GM19324 (cell line): Measurements from ENCODE around the gene CBX2.

Source experiments
- ATAC-seq: cut with Tn5 transposase; IDR thresholded peaks from one replicate; pipeline ENCODE4 v1.9.1; 2021; ENCODE audit warnings: mild to moderate bottlenecking, moderate library complexity; ENCODE audit not compliant: unreplicated experiment, low FRiP score

The CBX2 gene

DNA sequence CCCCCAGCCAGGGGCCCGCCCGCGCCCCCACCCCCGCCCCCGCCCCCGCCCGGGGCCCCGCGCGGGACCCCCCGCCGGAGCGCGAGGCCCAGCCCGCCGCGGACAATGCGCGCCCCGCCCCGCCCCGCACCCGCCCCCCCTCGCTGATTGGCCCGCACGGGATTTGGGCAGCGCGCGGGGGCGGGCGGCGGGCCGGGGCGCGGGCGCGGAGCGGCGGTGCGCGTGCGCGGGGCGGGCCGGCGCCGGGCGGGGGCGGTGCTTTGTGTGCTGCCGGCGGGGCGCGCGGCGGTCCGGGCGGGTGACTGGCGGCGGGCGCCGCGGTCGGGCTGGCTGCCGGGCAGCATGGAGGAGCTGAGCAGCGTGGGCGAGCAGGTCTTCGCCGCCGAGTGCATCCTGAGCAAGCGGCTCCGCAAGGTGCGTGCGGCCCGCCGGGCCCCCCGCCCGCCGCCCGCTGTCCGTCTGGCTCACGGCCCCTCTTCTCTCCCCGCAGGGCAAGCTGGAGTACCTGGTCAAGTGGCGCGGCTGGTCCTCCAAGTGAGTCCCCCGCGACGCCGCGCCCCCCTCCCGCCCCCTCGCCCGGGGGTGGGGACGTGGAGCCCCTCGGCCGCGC, at the start of gene CBX2:
TSS of gene CBX2 (plus strand) at position 255 of the 610 bp plus-strand sequence. CDS start at position 343, 88 bp downstream.
- ATAC-seq = peak; percentile 75

DNA sequence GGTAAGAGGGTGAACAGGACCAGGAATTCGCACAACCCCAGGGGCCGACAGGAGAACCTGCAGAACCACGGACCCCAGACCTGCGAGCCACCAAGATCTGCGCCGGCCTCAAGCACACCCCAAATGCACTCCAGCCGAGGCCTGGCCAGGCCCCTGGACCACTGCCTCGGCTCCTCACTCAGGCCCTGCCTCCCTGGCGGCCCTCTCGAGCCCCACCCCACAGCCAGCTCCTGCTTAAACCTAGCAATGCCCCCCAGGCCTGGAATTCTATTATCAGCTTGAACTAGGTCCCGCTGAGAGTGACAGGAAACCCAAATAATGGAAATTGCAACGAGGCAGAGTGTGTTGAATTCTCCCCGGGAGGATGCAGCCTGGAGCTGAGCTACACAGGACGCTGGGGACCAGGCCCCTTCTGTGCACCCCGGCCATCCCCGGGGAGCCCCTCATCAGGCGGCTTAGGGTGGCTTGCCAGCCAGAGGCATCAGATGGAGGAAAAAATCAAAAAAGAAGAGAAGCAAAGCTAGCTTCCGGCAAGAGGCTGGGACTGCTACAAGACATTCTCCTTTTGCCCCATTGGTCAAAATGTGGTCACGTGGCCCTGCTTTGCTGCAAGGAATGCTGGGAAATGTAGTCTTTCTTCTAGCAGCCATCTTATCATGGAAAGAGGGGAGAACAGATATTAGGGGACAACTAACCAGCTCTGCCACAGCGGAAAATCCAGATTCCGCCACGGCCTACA, 49.6 kb upstream of the CBX2 start:
- no peak for ATAC-seq

DNA sequence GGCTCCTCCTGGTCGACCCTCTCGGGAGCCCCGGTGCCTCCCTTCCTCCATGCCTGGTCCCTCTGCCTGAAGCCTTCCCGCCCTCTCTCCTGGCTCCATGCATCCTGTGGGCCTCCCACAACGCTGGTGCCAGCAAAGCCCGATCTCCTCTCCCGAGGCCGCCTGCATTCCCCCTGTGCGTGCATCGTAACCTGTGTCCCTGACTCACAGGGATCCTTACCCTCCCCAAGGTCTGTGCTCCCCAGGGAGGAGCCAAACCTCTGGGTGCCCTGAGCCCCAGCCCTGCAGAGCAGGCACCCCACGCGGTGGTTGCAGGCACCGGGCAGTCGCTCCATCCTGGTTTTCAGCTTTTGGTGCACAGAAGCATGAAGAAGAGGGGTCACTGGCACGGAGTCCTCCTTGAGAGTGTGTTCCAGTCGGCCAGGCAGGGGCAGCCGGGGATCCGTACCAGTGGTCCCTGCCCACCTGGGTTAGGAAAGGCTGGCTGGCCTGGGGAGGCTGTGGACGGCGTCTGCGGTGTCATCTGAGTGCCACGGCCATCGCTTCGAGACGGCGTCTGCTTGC, 49.0 kb upstream of the CBX2 start:
- no peak for ATAC-seq

DNA sequence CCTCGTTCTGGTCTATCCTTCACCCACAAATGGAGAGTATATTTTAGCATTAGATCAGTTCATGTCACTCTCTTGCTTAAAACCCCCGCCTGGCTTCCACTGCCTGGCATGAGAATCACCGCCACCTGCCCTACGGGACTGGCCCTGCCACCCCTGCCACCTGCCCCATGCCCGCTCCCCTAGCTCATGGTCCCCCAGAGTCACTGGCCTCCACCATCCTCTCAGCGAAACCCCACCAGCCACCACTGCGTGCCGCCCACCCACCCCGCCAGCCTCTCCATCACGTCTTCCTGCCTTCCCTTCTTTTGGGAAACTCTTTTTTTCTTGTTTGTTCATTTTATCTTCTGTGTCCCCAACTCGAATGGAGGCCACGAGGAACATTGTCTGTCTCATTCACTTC, 48.2 kb upstream of the CBX2 start:
- ATAC-seq = no peak

DNA sequence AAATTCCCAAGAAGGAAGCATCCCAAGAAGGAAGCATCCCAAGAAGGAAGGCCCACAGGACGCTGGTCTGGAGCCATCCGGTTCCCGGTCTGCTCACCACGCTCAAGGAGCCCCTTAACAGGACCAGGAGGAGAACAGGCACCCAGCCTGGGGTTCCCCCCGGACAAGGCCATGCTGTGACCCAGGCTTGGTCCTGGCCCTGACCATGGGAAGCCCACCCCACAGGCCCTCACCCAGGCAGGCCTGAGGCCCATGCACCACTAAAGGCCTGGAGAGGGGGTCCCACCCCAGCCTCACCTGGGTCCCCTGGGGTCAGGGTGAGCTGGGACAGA, 47.5 kb upstream of the CBX2 start:
- no peak for ATAC-seq

DNA sequence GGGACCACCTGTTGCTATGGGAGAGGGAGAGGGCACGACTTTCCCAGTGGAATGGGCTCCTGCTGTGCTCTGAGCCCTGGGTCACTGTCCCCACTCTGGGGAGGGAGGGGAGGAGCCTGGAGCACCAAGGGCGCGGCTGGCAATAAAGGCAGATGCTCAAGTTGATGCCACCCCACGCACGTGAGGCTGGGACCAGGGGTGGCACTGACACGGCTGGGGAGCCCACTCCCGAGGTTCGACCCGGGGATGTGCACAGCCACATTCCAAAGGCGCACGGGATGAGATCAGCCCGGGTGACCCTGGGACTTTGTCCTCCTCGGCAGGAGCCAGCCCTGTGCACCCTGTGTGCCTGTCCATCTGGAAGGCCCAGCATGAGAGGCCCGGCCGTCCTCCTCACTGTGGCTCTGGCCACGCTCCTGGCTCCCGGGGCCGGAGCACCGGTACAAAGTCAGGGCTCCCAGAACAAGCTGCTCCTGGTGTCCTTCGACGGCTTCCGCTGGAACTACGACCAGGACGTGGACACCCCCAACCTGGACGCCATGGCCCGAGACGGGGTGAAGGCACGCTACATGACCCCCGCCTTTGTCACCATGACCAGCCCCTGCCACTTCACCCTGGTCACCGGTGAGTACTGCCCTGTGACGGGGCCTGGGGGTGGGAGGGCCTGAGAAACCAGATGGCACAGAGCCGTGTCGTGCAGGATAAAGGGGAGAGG, 47.0 kb upstream of the CBX2 start, which contains the start of gene ENPP7:
TSS of gene ENPP7 (plus strand) at position 175 of the 715 bp plus-strand sequence. CDS start at position 372, 197 bp downstream.
- no peak for ATAC-seq

DNA sequence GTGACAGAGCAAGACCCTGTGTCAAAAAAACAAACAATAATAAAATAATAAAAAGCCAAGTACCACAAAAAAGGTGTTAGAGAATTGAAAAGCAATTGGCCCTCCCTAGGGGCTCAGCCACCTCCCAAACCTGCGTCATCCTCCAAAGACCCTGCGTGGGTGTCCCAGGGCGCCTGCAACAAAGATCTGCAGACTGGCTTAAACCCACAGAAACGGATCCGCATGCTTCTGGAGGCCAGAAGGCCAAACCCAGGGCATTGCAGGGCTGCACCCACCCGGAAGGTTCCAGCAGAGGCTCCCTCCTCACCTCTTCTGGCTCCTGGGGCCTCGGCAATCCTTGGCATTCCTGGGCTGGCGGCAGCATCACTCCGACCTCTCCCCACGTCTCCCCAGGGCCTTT, 45.7 kb upstream of the CBX2 start:
- no peak for ATAC-seq

DNA sequence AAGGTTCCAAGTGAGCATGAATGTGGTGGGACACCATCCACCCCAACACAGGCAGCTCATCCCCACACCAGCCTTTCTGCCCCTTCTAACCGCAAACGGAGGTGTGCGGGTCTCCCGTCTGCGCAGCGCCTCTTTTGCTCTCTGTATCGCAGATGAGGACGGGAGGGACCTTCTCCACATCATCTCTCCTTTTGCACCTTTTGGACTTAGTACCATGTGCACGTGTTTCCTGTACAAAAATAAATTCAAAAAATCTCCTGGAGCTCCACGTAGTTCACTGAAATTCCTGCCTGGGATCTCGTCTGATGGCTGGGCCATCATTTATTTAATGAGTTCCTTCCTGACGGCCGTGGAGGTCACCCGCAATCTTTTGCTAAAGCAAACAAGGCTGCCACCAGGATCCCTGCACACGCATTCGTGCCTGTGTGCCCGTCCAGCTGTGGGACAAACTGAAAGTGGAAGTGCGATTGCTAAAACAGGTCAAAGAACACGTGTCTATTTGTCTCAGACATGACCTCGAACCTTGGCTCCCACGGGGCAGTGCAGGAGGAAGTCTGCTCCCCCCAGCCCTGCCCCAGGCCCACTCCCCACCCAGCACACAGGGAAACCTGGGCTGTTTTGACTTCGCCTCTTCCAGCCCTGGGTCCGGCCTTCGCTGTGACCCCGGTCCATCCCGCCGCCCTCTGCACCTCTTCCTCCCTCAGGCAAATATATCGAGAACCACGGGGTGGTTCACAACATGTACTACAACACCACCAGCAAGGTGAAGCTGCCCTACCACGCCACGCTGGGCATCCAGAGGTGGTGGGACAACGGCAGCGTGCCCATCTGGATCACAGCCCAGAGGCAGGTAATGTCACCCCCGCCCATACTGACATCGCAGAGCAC, 44.9 kb upstream of the CBX2 start:
- ATAC-seq = no peak

DNA sequence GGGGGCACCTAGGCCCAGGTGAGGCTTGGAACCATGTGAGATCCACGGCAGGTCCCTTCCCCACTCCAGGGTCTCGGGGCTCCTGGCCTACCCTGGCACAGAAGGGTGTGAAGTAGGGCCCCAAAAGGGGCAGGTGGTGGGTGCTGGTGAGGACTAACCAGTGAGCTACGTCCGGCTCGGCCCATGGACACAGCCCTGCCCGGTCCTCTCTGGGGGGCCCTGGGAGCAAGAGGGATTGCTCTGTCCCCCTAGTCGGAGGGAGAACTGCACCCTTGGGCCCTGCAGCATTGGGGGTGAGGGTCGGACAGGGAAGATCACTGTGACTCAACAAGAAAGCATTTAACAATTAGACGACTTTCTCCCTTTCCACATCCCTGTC, 44.3 kb upstream of the CBX2 start:
- ATAC-seq = no peak

DNA sequence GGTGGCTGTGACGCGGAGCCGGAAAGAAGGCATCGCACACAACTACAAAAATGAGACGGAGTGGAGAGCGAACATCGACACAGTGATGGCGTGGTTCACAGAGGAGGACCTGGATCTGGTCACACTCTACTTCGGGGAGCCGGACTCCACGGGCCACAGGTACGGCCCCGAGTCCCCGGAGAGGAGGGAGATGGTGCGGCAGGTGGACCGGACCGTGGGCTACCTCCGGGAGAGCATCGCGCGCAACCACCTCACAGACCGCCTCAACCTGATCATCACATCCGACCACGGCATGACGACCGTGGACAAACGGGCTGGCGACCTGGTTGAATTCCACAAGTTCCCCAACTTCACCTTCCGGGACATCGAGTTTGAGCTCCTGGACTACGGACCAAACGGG, 42.9 kb upstream of the CBX2 start:
- ATAC-seq = no peak

DNA sequence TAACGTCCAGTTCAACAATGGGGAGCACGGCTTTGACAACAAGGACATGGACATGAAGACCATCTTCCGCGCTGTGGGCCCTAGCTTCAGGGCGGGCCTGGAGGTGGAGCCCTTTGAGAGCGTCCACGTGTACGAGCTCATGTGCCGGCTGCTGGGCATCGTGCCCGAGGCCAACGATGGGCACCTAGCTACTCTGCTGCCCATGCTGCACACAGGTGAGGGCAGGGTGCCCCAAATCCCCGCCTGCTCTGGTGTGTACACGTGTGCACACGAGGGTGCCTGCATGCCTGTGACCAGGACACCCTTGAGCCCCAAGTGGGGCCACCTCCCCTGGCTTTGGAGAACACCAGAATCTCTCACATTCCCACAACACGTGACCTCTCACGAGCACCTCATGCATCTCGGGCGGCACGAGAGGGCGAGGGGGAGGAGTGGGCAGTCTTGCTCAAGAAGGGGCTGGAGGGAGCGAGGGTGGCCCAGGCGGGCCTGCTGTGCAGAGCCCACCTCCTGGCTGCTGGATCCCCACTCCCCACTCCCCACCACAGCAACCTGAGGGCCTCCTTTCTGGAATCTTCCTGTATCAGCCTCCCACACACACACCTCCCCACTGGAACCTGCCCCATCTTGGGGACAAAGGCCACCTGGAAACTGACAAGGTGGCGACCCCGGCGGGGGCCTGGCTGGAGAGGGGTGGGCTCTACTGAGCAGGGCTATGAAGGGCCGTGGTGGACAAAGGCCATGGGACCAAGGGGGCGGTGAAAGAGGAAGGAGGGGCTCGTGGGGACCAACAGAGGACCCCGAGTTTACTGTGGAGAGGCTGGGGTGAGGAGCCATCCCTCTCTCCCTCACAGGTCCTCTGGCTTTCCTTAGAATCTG, 40.7 kb upstream of the CBX2 start:
- ATAC-seq = no peak

DNA sequence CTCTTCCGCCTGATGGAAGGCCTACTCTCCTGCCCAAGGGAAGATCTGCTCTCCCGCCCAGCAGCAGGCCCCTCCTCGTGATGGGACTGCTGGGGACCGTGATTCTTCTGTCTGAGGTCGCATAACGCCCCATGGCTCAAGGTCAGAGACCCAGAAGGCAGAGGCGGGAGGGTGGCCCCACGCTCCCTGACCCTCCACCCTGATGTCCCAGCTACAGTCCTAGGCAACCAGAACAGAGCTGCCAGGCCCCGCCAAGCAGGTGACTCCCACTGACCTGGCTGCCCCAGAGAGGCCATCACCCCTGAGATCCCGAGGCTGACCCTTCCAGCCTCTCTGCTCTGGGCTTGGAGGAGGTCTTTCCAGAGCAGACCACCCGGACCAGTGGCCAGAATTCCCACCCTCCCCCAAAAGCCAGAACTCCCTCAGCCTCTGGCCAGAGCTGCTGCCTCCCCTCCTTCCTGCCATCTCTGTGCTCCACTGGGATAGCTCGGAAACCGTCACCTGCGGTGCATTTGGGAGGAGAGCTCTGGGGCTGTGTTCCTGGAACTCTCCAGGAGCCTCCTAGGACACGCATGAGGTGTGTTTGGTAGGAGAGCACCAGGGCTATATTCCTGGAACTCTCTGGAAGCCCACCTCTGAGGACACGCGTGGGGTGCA, 39.9 kb upstream of the CBX2 start:
- no peak for ATAC-seq

DNA sequence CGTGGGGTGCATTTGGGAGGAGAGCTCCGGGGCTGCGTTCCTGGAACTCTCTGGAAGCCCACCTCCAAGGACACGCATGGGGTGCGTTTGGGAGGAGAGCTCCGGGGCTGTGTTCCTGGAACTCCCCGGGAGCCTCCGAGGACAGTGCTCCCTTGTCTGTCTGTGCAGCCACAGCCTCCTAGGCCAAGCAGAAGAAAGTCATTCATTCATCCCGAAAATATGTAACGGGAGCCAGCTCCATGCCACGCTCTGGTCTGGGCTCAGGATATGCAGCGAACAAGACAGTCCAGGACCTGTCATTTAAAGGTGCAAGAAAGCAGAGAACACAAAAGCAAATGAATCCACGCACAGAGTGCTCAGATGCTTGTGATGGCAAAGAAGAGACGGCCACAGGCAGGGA, 39.3 kb upstream of the CBX2 start:
- no peak for ATAC-seq

DNA sequence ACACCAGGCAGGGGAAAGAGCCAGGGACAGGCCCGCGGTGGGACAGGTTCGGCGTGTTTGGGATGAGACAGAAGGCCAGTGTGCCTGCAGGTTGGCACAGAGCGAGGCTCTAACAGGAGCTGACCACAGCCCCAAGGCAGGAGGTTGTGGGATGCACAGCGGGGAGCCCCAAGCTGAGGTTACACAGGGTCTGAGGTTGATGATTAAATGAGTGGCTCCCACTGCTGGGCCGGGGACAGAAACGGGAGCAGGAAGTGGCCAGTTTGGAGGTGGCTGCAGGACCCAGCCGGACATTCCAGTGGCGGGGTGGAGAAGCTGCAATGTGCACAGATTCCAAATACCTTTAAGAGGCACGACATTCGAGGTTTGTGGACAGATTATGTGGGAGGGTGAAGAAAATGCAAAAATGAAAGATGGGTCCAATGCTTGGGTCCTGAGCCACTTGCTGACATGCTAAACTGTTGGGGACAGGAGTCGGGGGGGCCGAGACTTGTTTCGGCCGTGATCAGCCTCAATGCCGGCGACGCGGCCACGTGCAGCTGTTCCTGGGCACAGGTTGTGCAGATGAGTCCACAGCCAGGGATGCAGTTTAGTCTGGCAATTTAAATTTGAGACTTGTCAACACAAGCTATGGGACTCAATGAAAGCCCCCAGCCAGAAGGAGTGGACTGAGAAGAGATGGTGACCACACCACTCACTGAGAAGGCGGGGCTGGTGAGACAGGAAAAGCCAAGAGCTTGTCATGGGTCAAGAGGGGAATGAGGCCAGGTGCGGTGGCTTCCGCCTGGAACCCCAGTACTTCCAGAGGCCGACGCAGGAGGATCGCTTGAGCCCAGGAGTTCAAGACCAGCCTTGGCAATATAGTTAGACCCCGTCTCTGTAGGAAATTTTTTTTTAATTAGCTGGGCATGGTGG, 38.5 kb upstream of the CBX2 start:
- no peak for ATAC-seq

DNA sequence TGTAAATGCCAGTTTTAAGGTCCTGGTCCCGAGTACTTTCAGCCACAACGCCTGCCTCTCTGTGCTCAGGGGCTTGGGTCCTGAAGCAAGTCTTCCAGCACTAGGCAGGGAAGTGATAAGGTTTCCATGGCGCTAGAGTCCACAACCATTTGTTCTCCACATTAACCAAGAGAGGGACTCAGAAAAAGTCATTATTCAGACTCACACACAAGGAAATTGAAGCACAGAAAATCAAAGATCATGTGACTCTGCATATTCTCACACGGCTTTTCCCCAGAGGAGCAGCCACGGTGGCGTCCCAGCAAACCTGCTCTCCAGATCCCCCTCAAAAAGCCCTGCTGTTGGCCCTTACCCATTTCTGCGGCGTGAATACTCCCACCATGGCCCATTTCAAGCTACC, 37.5 kb upstream of the CBX2 start:
- ATAC-seq = no peak

DNA sequence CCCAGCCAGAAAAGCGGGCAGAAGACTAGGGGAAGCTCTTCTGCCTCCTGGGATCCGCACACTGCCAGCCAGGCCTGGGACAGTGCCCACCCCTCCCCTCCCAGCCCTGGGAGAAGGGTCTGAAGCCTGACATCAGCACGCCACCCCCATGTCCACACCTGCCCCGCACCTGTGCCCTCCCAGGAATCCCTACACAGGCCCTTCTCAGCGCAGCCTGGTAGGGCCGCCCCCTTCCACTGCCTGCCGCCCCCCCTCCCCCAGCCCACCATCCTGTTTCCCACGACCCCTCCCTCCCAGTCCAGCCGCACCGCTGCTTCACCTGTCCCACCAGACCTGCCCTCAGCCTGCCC, 36.6 kb upstream of the CBX2 start:
- no peak for ATAC-seq

DNA sequence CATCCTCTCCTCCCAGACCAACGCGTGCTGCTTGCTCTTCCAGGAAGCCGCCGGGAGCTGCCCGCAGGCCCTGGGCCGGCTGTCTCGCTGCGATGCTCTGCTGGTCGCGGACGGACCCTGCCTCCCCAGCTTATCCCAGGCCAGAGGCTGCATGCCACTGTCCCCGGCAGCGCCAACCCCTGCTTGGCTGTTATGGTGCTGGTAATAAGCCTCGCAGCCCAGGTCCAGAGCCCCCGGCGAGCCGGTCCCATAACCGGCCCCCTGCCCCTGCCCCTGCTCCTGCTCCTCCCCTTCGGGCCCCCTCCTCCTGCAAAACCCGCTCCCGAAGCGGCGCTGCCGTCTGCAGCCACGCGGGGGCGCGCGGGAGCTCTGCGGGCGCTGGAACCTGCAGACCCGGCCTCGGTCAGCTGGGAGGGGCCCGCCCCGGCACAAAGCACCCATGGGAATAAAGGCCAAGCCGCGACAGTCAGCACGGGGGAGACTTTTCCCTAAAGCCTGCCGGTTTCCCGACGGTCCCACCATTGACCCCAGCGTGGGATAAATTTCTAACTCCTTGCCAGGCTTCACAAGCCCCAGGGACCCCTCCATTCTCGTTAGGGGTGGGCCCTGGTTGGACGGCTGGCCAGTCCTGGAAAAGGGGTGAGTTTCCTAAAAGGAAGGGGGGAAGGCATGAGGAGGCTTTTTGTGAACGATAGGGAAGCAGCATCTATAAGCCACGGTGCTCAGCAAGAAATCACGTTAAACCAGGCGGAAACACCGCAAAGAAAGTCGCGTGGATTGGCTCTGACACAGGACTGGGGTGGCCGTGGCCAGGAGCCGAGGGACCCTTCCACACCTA, 36.0 kb upstream of the CBX2 start:
- ATAC-seq = no peak
